Measurements from ENCODE around the gene GPC1. TPM values are rescaled to one million over a fixed set of nuclear protein-coding genes. Genes with fewer than 3 reads are reported as not detected.

GPC1 gene
- total and polyA plus RNA-seq, 8 donors: 6.3 to 117 (median 23.2) TPM

- intact Hi-C loops (cut with DNase I; ENCODE audit: low total_unique reads): loop anchor here (10.0 kb wide), 1 partner anchor 197 kb away; no protein-coding TSS in a partner anchor
- no peak for DNase-seq
- Histone ChIP-seq H3K36me3 (peaks cover 0 to 46% (median 36%) of the 10 kb centered on the region in 4 donors), H3K9me3 (no peaks in the 10 kb centered on the region), H3K4me3 (no peak overlapping the region), H3K27me3 (no peaks in the 10 kb centered on the region), H3K4me1 (no peaks in the 10 kb centered on the region), H3K27ac (no peak overlapping the region)
- TF ChIP-seq POLR2A (IDR thresholded peaks at IDR 0.05) (no peak), EP300 (IDR thresholded peaks at IDR 0.05) (no peak), POLR2AphosphoS5 (IDR thresholded peaks at IDR 0.05) (no peak), CTCF (IDR thresholded peaks at IDR 0.05) (no peak)
- 86 to 96% (median 94%) methylated on average over 4 to 11 of the region's 11 CpGs for WGBS, 5 donors
These were observed 72.4 kb downstream of the GPC1 start for GRCh38 chr2:240507778-240508251.

GRCh38 chr2:240508832-240509545 lies 73.5 kb downstream of the GPC1 start:
- no peak for DNase-seq
- Histone ChIP-seq H3K4me1 (peaks cover 0 to 6% (median 3%) of the 10 kb centered on the region in 4 donors), H3K27ac (no peak overlapping the region), H3K4me3 (no peak overlapping the region), H3K36me3 (peaks cover 0 to 42% (median 31%) of the 10 kb centered on the region in 4 donors), H3K27me3 (no peaks in the 10 kb centered on the region), H3K9me3 (no peaks in the 10 kb centered on the region)
- intact Hi-C loops (cut with DNase I; ENCODE audit: low total_unique reads): loop anchor here (10.0 kb wide), 1 partner anchor 196 kb away; no protein-coding TSS in a partner anchor
- 94 to 99% (median 97%) methylated on average over 7 of the region's 7 CpGs for WGBS, 5 donors
- TF ChIP-seq EP300 (IDR thresholded peaks at IDR 0.05) (no peak), POLR2A (IDR thresholded peaks at IDR 0.05) (no peak), CTCF (IDR thresholded peaks at IDR 0.05) (no peak), POLR2AphosphoS5 (IDR thresholded peaks at IDR 0.05) (no peak)

DNA sequence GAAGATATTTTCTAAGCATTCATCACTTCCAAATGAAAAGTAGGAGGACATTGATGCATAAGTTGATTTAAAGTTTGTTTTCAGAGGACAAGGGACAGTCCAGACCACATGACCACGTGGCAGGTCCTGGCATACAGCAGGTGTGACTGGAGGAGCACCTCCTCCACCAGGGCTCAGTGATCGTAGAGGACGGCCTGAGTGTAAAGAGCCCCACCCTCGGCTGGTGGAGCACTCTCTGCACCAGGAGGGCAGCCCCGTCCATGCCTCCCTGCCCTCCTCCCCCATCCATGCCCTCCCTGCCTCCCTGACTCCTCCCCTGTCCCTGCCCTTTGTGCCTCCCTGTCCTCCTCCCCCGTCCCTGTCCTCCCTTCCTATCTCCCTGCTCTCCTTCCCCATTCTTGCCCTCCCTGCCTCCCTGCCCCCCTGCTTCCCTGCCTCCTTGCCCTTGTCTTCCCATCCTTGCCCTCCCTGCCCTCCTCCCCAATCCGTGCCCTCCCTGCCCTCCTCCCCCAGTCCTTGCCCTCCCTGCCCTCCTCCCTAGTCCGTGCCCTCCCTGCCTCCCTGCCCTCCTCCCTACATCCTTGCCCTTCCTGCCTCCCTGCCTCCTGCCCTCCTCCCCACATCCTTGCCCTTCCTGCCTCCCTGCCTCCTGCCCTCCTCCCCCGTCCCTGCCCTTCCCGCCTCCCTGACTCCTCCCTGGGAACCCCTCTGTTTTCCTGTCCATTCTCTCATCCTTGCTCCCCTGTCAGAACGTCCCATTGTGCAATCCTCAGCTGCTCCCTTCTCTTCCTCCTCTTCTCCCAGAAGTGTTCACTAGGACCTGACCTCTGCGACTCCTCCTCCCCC lies 74.4 kb downstream of the GPC1 start:
- DNase-seq: no peak
- Histone ChIP-seq H3K4me3 (no peak overlapping the region), H3K27ac (no peak overlapping the region), H3K9me3 (no peaks in the 10 kb centered on the region), H3K4me1 (peaks cover 0 to 9% (median 3%) of the 10 kb centered on the region in 4 donors), H3K36me3 (peaks cover 0 to 37% (median 30%) of the 10 kb centered on the region in 4 donors), H3K27me3 (no peaks in the 10 kb centered on the region)
- intact Hi-C loops (cut with DNase I; ENCODE audit: low total_unique reads): loop anchor here (10.0 kb wide), 1 partner anchor 195 kb away; no protein-coding TSS in a partner anchor
- no peak for TF ChIP-seq EP300 (IDR thresholded peaks at IDR 0.05)
- TF ChIP-seq CTCF (IDR thresholded peaks at IDR 0.05): no peak
- no peak for TF ChIP-seq POLR2AphosphoS5 (IDR thresholded peaks at IDR 0.05)
- TF ChIP-seq POLR2A (IDR thresholded peaks at IDR 0.05): no peak
- WGBS, 5 donors: 70 to 76% (median 73%) methylated on average over 12 of the region's 12 CpGs

DNA sequence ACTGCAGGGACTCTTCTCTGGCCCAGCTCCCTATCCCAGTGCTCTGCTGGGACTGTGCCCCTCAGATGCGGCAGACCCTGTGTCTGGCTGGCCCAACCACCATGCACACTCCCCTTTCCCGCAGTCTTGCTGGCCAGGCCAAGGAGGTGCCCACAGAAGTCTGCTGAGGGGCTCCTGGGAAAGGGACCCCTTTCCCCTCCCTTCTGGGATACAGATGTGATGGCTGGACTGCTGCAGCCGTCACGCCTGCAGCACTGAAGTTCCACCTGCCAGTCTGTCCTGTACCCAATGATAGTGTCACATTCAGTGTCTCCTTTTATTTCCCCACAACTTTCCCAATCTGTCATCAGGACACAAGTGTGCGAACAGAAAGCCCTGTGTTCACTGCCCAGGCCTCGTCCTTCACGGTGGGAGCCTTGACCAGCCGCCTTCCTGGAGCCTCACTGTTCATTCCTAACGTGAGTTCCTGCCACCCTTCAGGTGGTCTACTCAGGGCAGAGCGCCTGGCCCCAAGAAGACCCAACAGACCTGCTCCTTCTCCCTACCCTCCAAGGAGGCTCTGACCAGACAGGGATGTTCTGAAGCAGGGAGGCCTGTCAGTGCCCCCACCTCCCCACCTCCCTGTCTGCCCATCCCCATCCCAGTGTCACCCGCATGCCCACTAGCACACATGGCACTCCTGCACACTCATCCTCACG lies 75.2 kb downstream of the GPC1 start:
- no peak for TF ChIP-seq EP300 (IDR thresholded peaks at IDR 0.05)
- TF ChIP-seq CTCF (IDR thresholded peaks at IDR 0.05): no peak
- no peak for TF ChIP-seq POLR2AphosphoS5 (IDR thresholded peaks at IDR 0.05)
- TF ChIP-seq POLR2A (IDR thresholded peaks at IDR 0.05): no peak
- H3K36me3 ChIP-seq: peaks cover 0 to 35% (median 28%) of the 10 kb centered on the region in 4 donors
- DNase-seq: no peak
- peaks cover 0 to 9% (median 3%) of the 10 kb centered on the region in 4 donors for H3K4me1 ChIP-seq
- intact Hi-C loops (cut with DNase I; ENCODE audit: low total_unique reads): no loop called here
- H3K4me3 ChIP-seq: no peak overlapping the region
- 89 to 97% (median 92%) methylated on average over 12 of the region's 12 CpGs for WGBS, 5 donors
- H3K27me3 ChIP-seq: no peaks in the 10 kb centered on the region
- H3K9me3 ChIP-seq: no peaks in the 10 kb centered on the region
- H3K27ac ChIP-seq: no peak overlapping the region
